ENCODE results near the gene DCHS2. TPM values are rescaled to one million over a fixed set of nuclear protein-coding genes. Genes with fewer than 3 reads are reported as not detected.

Gene DCHS2
- total and polyA plus RNA-seq, 2 experiments from 2014 or later: 0.21 to 7.6 TPM

- H3K27me3 ChIP-seq (ENCODE audit: insufficient read depth): no peaks in the 10 kb centered on the region
- H3K27me3 Mint-ChIP-seq (ENCODE audit: insufficient read depth, low read depth, poor library complexity): no peaks in the 10 kb centered on the region
- H3K27ac Mint-ChIP-seq: no peak overlapping the region
- no peaks in the 10 kb centered on the region for H3K36me3 ChIP-seq (ENCODE audit: insufficient read depth)
- no peak for TF ChIP-seq POLR2AphosphoS5 (IDR thresholded peaks at IDR 0.05; ENCODE audit: low read depth)
- H3F3A ChIP-seq (replicated peaks; ENCODE audit: low read depth): no peaks in the 10 kb centered on the region
- DNase-seq (ENCODE audit: low spot score): no peak
- H3K36me3 Mint-ChIP-seq (ENCODE audit: low read depth): no peaks in the 10 kb centered on the region
- no peaks in the 10 kb centered on the region for H3K9me3 Mint-ChIP-seq
- no peaks in the 10 kb centered on the region for H3K79me2 ChIP-seq (replicated peaks; ENCODE audit: insufficient read depth)
- no peaks in the 10 kb centered on the region for H3K4me1 ChIP-seq (ENCODE audit: insufficient read depth)
- 0 out of 2 replicates have a peak, but pooled peaks cover 3% of the 10 kb centered on the region for H4K20me1 ChIP-seq (replicated peaks; ENCODE audit: insufficient read depth)
- H3K9me2 ChIP-seq (ENCODE audit: insufficient read depth): peaks cover 2% of the 10 kb centered on the region; the same call in 1 of the 2 replicates
- H3K4me2 ChIP-seq: no peak overlapping the region
- no peak overlapping the region for H3K27ac ChIP-seq (ENCODE audit: low read depth)
- H3K4me3 ChIP-seq: no peak overlapping the region
- peaks cover 8% of the 10 kb centered on the region for H3K4me1 Mint-ChIP-seq
- H3K4me3 Mint-ChIP-seq: no peak overlapping the region
- no peak overlapping the region for H2AFZ ChIP-seq
- ATAC-seq: no peak
Measured at GRCh38 chr4:154454710-154455109, 36.9 kb downstream of the DCHS2 start.

DNA sequence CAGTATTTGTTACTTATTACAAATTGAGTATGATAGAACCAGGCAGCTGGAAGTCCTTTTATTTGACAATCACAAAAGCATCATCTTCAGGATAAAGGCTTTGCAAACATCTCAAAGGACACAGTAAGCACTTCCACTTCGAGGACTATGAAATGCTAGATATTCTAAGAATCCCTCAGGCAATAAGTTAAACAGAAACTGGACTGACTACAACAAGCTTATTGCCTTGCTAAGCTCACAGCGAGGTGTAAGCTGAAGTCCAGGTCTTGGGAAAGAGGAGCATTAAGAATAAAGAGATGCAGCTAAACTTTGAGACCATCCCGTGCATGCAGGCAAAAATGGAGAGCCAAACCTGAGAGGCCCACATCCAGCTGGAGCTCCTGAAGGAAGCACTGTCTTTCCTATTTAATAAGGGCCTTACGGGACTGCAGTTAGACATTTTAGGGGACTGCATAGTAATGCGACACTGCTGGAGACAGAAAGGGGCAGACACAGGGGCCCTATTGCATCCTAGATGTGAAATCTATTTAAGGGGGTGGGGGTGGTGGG is 38.7 kb downstream of the DCHS2 start:
- Histone ChIP-seq H3K36me3 (ENCODE audit: insufficient read depth) (no peaks in the 10 kb centered on the region), H2AFZ (no peak overlapping the region), H3F3A (replicated peaks; ENCODE audit: low read depth) (no peaks in the 10 kb centered on the region), H3K79me2 (replicated peaks; ENCODE audit: insufficient read depth) (no peaks in the 10 kb centered on the region), H3K27me3 (ENCODE audit: insufficient read depth) (no peaks in the 10 kb centered on the region), H3K4me1 (ENCODE audit: insufficient read depth) (no peaks in the 10 kb centered on the region), H3K4me3 (no peak overlapping the region), H3K9me2 (ENCODE audit: insufficient read depth) (peaks cover 2% of the 10 kb centered on the region; the same call in 1 of the 2 replicates), H3K4me2 (no peak overlapping the region), H4K20me1 (replicated peaks; ENCODE audit: insufficient read depth) (peaks cover 3% of the 10 kb centered on the region; the same call in 1 of the 2 replicates), H3K27ac (ENCODE audit: low read depth) (no peak overlapping the region)
- no peak overlapping the region for H3K4me3 Mint-ChIP-seq
- ATAC-seq (no peak), DNase-seq (ENCODE audit: low spot score) (no peak)
- H3K27ac Mint-ChIP-seq: no peak overlapping the region
- no peaks in the 10 kb centered on the region for H3K36me3 Mint-ChIP-seq (ENCODE audit: low read depth)
- no peaks in the 10 kb centered on the region for H3K9me3 Mint-ChIP-seq
- no peaks in the 10 kb centered on the region for H3K27me3 Mint-ChIP-seq (ENCODE audit: insufficient read depth, low read depth, poor library complexity)
- H3K4me1 Mint-ChIP-seq: peaks cover 3% of the 10 kb centered on the region; the same call in 2 of the 3 replicates
- TF ChIP-seq, protein P1, sequence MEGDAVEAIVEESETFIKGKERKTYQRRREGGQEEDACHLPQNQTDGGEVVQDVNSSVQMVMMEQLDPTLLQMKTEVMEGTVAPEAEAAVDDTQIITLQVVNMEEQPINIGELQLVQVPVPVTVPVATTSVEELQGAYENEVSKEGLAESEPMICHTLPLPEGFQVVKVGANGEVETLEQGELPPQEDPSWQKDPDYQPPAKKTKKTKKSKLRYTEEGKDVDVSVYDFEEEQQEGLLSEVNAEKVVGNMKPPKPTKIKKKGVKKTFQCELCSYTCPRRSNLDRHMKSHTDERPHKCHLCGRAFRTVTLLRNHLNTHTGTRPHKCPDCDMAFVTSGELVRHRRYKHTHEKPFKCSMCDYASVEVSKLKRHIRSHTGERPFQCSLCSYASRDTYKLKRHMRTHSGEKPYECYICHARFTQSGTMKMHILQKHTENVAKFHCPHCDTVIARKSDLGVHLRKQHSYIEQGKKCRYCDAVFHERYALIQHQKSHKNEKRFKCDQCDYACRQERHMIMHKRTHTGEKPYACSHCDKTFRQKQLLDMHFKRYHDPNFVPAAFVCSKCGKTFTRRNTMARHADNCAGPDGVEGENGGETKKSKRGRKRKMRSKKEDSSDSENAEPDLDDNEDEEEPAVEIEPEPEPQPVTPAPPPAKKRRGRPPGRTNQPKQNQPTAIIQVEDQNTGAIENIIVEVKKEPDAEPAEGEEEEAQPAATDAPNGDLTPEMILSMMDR (conservative IDR thresholded peaks at IDR 0.05; ENCODE audit: low read depth in 2 of 2): no peak
- no peak for TF ChIP-seq ZNF114 (CRISPR knock-in tag; IDR thresholded peaks at IDR 0.05)
- no peak for TF ChIP-seq EZH2 (IDR thresholded peaks at IDR 0.05; ENCODE audit: low read depth, unreplicated experiment)
- no peak for TF ChIP-seq CREB1 (CRISPR knock-in tag; IDR thresholded peaks at IDR 0.05; ENCODE audit: low read depth)
- TF ChIP-seq JUNB (IDR thresholded peaks at IDR 0.05; ENCODE audit: unreplicated experiment): no peak
- no peak for TF ChIP-seq POLR2AphosphoS5 (IDR thresholded peaks at IDR 0.05; ENCODE audit: low read depth)
- no peak for TF ChIP-seq REST (IDR thresholded peaks at IDR 0.05; ENCODE audit: unreplicated experiment)
- TF ChIP-seq, protein P2, sequence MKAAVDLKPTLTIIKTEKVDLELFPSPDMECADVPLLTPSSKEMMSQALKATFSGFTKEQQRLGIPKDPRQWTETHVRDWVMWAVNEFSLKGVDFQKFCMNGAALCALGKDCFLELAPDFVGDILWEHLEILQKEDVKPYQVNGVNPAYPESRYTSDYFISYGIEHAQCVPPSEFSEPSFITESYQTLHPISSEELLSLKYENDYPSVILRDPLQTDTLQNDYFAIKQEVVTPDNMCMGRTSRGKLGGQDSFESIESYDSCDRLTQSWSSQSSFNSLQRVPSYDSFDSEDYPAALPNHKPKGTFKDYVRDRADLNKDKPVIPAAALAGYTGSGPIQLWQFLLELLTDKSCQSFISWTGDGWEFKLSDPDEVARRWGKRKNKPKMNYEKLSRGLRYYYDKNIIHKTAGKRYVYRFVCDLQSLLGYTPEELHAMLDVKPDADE (IDR thresholded peaks at IDR 0.05): no peak
- TF ChIP-seq STAT1 (IDR thresholded peaks at IDR 0.05; ENCODE audit: unreplicated experiment): no peak
- TF ChIP-seq NANOG (IDR thresholded peaks at IDR 0.05; ENCODE audit: borderline replicate concordance): no peak

Data from GM23338 (cell line).